K562 (cell line): ENCODE results near the gene ZNF485. TPM values are rescaled to one million over a fixed set of nuclear protein-coding genes. Genes with fewer than 3 reads are reported as not detected.

Source experiments
- CBFA2T3 ChIP-seq: fragments of 450-650 bp; IDR thresholded peaks from 2 replicates; pipeline ENCODE4 v1.6.1; 2017
- CCAR2 ChIP-seq: fragments of 200-400 bp; formaldehyde crosslinking; IDR thresholded peaks from 2 replicates; pipeline ENCODE4 v1.6.1; 2017; ENCODE audit warnings: mild to moderate bottlenecking, low read depth, low read length
- EWSR1 ChIP-seq: fragments of 450-650 bp; IDR thresholded peaks from 2 replicates; pipeline ENCODE4 v1.6.1; 2018; ENCODE audit warnings: borderline replicate concordance, mild to moderate bottlenecking, low read depth, moderate library complexity; ENCODE audit not compliant: partially characterized antibody
- GTF2A2 ChIP-seq: IDR thresholded peaks from 2 replicates; pipeline ENCODE4 v1.6.1; 2016; ENCODE audit warnings: mild to moderate bottlenecking, missing genetic modification characterization, missing compliant biosample characterization
- HMG20A ChIP-seq: fragments of 450-650 bp; formaldehyde crosslinking; conservative IDR thresholded peaks from 2 replicates; pipeline ENCODE4 v1.4.0; 2020; ENCODE audit warnings: mild to moderate bottlenecking, mixed read lengths
- HOXB6 ChIP-seq: fragments of 250-450 bp; sonication (Bioruptor Pico); IDR thresholded peaks from 2 replicates; pipeline ENCODE4 v1.5.1; 2022; ENCODE audit warnings: mild to moderate bottlenecking, borderline replicate concordance
- KAT7 ChIP-seq: sonication (generic); formaldehyde crosslinking; IDR thresholded peaks from 2 replicates; pipeline ENCODE4 v1.8.0; 2022; ENCODE audit warnings: missing genetic modification reagents, mild to moderate bottlenecking, borderline replicate concordance
- MAX ChIP-seq: sonication (generic); formaldehyde crosslinking; IDR thresholded peaks from 2 replicates; pipeline ENCODE4 v1.9.0; 2022; ENCODE audit warnings: mild to moderate bottlenecking, missing genetic modification reagents
- MECOM ChIP-seq: fragments of 250-450 bp; sonication (Bioruptor Pico); IDR thresholded peaks from 2 replicates; pipeline ENCODE4 v1.8.0; 2022; ENCODE audit warnings: inconsistent platforms
- NELFE ChIP-seq: IDR thresholded peaks from 2 replicates; pipeline ENCODE4 v1.6.1; 2011; ENCODE audit warnings: mild to moderate bottlenecking; ENCODE audit not compliant: insufficient read depth, insufficient read length
- PRDM10 ChIP-seq: fragments of 450-650 bp; IDR thresholded peaks from 2 replicates; pipeline ENCODE4 v1.6.1; 2018; ENCODE audit not compliant: partially characterized antibody
- RAD51 ChIP-seq: fragments of 450-650 bp; IDR thresholded peaks from 2 replicates; pipeline ENCODE4 v1.7.1; 2016; ENCODE audit warnings: low read depth, mild to moderate bottlenecking, borderline replicate concordance
- ZFP91 ChIP-seq: sonication (generic); formaldehyde crosslinking; IDR thresholded peaks from 2 replicates; pipeline ENCODE4 v1.8.0; 2022; ENCODE audit warnings: mild to moderate bottlenecking, missing genetic modification reagents
- ZNF133 ChIP-seq: fragments of 250-450 bp; sonication (Bioruptor Pico); IDR thresholded peaks from 2 replicates; pipeline ENCODE4 v1.4.0; 2020; ENCODE audit warnings: mild to moderate bottlenecking
- ZNF134 ChIP-seq: fragments of 250-450 bp; sonication (Bioruptor Pico); conservative IDR thresholded peaks from 2 replicates; pipeline ENCODE4 v1.4.0; 2020
- ZNF395 ChIP-seq: fragments of 200-800 bp; sonication (Bioruptor generic); IDR thresholded peaks from 2 replicates; pipeline ENCODE4 v1.6.1; 2017; ENCODE audit warnings: missing genetic modification characterization, missing compliant biosample characterization
- ZNF551 ChIP-seq: fragments of 250-450 bp; sonication (Bioruptor Pico); IDR thresholded peaks from 2 replicates; pipeline ENCODE4 v1.5.0; 2021; ENCODE audit warnings: mild to moderate bottlenecking, moderate library complexity
- polyA plus RNA-seq, 8 experiments: library from polyadenylated mRNA; depleted of rRNA in 4 of 8; stranded (reverse) in 5 of 8; unstranded in 3 of 8; fragments of >200 nt; fragmentation: Nextera tagmentation in 2 of 8; fragmentation: Illumina TruSeq in 1 of 8; extraction: Ambion mirVana in 2 of 8; extraction: Trizol in 1 of 8; gene quantifications; 2 replicates each; pipeline versions ENCODE4 v1.2.1 to v1.2.3, GENCODE V29; 2011 to 2014; ENCODE audit warnings: inconsistent platforms in 1 of 8, missing spikeins in 1 of 8
- total RNA-seq, 7 experiments: library from RNA; depleted of rRNA in 6 of 7; stranded (reverse); fragments of >200 nt in 6 of 7; fragmentation: Illumina TruSeq in 2 of 7; extraction: Trizol in 2 of 7; gene quantifications; 2 replicates each; pipeline versions ENCODE4 v1.2.1 to v1.2.3, GENCODE V29; 2011 to 2021; ENCODE audit warnings: low replicate concordance in 1 of 7

Gene ZNF485
- total and polyA plus RNA-seq, 9 of the 15 experiments (the other 6 are each of a cell fraction or from before 2014, with no cell fraction given), result 8.0 to 18.7 (median 11.9) TPM

- no peak for TF ChIP-seq GTF2A2
- TF ChIP-seq KAT7 (CRISPR knock-in tag), result peak; percentile 95
- 0 out of 2 replicates have a peak, but pooled peaks have one; percentile 10 for TF ChIP-seq ZNF134 (CRISPR knock-in tag)
- no peak for TF ChIP-seq ZNF551 (CRISPR knock-in tag)
- TF ChIP-seq HMG20A (CRISPR knock-in tag), result peak; percentile 40; the same call in 1 of the 2 replicates
- no peak for TF ChIP-seq RAD51
- TF ChIP-seq ZFP91 (CRISPR knock-in tag), result no peak
- no peak for TF ChIP-seq EWSR1
- TF ChIP-seq CBFA2T3, result no peak
- no peak for TF ChIP-seq CCAR2
- TF ChIP-seq PRDM10, result peak; percentile 90
- TF ChIP-seq ZNF133 (CRISPR knock-in tag), result no peak
- TF ChIP-seq MAX (CRISPR knock-in tag), result peak; percentile 97
- no peak for TF ChIP-seq NELFE
- no peak for TF ChIP-seq MECOM (CRISPR knock-in tag)
- TF ChIP-seq HOXB6, result no peak
- TF ChIP-seq ZNF395 (CRISPR knock-in tag), result peak; percentile 87
These were observed 32.0 kb upstream of the ZNF485 start, which contains the start of gene ZNF239 (continued) for GRCh38 chr10:43574001-43574892.
